Astrocyte of the spinal cord (primary cell): Measurements from ENCODE around the gene CIITA.
"Not testable (repeated sequence)": the region's sequence is repeated elsewhere in the genome, so short reads cannot be mapped to it uniquely, and the experiment has no call there.

Experiments
- DNase-seq: peaks from one replicate; pipeline ENCODE4 v3.0.0; 2011; ENCODE audit warnings: low read depth, low spot score
- H3K4me3 ChIP-seq: 2 replicates; pipeline ENCODE4 v1.5.1; 2011; ENCODE audit warnings: low read depth, mild to moderate bottlenecking, low read length, moderate library complexity
- CTCF ChIP-seq: IDR thresholded peaks from 2 replicates; pipeline ENCODE4 v1.5.1; 2012; ENCODE audit warnings: low read depth, mild to moderate bottlenecking, low read length, inconsistent platforms
- in situ Hi-C: cut with HindIII; loops from 2 replicates; pipeline ENCODE4 v1.10.0; 2017; ENCODE audit warnings: low sequenced_read_pairs

CIITA gene

GRCh38 chr16:10919003-10919351, 42.0 kb downstream of the CIITA start:
- no peak for TF ChIP-seq CTCF
- no peak overlapping the region for H3K4me3 ChIP-seq
- in situ Hi-C loops, result no loop called here
- no peak for DNase-seq

- in situ Hi-C loops, result no loop called here
- no peak overlapping the region for H3K4me3 ChIP-seq
- no peak for TF ChIP-seq CTCF
- DNase-seq, result no peak
Observed at GRCh38 chr16:10920726-10921427, 43.9 kb downstream of the CIITA start.

GRCh38 chr16:10921536-10922327, 44.7 kb downstream of the CIITA start:
- no peak for TF ChIP-seq CTCF
- H3K4me3 ChIP-seq, result no peak overlapping the region
- in situ Hi-C loops, result no loop called here
- no peak for DNase-seq

GRCh38 chr16:10922328-10923145, 45.5 kb downstream of the CIITA start:
- DNase-seq, result no peak
- in situ Hi-C loops, result no loop called here
- H3K4me3 ChIP-seq, result no peak overlapping the region
- TF ChIP-seq CTCF, result no peak

- TF ChIP-seq CTCF, result no peak
- in situ Hi-C loops, result no loop called here
- no peak for DNase-seq
- no peak overlapping the region for H3K4me3 ChIP-seq
Observed at GRCh38 chr16:10923146-10923649, 46.2 kb downstream of the CIITA start.

- H3K4me3 ChIP-seq, result no peak overlapping the region
- DNase-seq, result no peak
- TF ChIP-seq CTCF, result no peak
- in situ Hi-C loops, result no loop called here
Observed at GRCh38 chr16:10923650-10924214, 46.7 kb downstream of the CIITA start.

GRCh38 chr16:10925285-10925684, 48.3 kb downstream of the CIITA start:
- in situ Hi-C loops, DNase-seq, H3K4me3 ChIP-seq: not testable (repeated sequence)
